Islet precursor cell (in vitro differentiated cells): ENCODE data around the gene LUC7L3.
A peak's percentile ranks its signal among the peaks of the same experiment; 100 is the strongest.

Source experiments
- DNase-seq: peaks from one replicate; pipeline ENCODE4 v3.0.0-alpha.2; 2018

LUC7L3 gene

GRCh38 chr17:50763716-50764475, 44.5 kb downstream of the LUC7L3 start:
- DNase-seq, result peak; percentile 82

DNA sequence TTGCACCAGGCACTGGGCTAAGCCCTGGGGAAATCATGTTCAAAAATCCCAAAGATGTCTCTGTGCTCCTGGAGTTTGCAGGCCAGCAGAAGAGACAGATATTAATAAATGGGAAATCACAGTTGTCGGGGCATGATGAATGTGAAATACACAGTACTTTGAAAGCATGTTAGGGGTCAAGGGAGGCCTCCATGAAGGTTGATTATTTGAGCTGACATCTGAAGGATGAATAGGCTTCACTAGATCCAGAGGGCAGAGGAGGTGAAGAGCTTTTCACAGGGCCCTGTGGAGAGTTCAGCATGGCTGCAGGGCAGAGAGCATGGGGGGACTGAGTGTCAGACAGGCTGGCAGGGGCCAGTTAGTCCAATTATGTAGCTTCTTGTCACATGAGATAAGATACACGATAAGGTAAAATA, 45.3 kb downstream of the LUC7L3 start:
- no peak for DNase-seq

- DNase-seq, result no peak
These were observed 46.2 kb downstream of the LUC7L3 start for GRCh38 chr17:50765454-50766221.

GRCh38 chr17:50766222-50767023, 47.0 kb downstream of the LUC7L3 start:
- no peak for DNase-seq

DNA sequence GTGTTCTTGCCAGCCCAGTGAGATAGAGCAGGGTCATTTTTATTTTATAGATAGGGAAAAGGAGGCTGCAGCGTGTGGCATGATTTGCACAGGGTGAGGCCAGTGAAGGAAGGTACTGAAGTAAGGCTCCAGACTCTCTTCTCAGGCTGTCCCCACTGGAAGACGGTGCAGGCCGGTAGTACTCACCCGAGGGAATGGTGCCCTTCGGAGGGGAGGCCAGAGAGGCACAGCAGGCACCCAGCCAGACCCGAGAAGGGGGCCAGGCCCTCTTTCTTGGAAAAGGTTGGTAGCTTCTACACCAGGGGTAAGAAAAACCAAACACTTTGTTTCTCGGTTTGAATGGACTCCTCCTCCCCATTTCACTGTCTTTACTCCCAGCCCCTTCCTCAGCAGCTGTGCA, 47.6 kb downstream of the LUC7L3 start:
- no peak for DNase-seq

DNA sequence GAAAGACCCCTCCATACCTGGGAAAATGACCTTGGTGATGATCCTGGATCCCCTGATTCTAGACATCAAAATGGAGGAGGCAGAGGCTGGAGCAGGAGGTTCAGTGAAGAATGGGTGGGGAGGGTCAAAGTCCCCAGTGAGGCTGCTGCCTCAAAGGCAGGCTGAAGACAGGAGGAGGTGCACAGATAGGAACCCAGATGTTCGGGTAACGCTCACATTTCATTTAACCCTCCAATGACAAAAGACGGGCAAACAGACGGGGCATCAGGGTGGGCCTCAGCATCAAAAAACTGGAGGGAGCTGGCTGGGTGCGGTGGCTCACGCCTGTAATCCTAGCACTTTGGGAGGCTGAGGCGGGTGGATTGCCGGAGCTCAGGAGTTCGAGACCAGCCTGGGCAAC, 48.0 kb downstream of the LUC7L3 start, which contains the start of gene ANKRD40CL:
Gene ANKRD40CL (minus strand): TSS at position 73 of the 400 bp plus-strand sequence. CDS start 605 bp downstream, outside the sequence.
- no peak for DNase-seq

GRCh38 chr17:50768346-50768761, 49.0 kb downstream of the LUC7L3 start:
- no peak for DNase-seq

- DNase-seq, result no peak
These were observed 50.5 kb downstream of the LUC7L3 start for GRCh38 chr17:50769884-50770283.

DNA sequence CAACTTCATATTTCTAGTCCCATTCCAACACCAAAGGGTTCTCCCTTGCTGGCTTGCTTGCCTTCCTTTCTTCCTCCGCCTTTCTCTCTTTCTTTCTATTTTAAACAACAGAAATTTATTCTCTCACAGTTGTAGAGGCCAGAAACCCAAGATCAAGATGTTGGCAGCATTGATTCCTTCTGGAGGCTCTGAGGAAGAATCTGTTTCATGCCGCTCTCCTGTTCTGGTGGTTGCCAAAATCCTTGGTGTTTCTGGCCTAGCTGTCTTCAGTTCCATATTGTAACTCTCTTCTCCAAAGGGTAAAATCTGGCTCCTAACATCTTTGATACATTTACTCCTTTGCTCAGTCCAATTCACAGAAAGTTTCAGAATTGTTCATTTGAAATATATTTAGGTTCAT, 50.9 kb downstream of the LUC7L3 start:
- no peak for DNase-seq

DNA sequence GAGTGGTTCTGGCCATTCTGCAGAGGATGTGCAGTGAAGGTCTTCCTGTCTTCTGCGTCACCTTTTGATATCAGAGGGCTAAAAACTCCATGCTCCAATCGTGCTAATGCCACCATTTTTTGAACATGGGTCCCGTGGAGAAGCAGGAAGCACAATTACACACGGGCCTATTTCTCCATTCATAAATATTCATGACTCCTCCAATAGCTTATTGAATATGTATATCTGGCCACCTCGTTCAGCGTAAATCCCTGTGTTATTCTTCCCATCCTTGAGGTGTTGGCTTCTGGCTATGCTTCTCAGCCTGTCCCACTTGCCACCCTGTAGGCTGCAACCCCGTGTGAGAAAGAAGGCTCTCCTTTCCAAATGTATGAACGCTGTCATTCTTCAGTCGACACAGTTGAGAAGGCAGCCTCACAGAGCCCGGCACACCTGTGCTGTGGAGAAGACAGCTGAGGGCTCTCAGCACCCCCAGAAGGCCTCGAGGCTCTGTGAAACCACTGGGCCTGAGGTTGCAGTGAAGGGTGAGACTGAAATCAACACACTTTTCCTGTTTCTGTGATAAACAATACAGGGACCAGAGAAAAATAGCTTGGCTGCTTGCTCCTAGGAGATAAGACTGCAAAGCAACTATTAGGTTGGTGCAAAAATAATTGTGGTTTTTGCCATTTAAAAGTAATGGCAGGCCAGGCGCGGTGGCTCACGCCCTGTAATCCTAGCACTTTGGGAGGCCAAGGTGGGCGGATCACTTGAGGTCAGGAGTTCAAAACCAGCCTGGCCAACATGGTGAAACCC, 52.8 kb downstream of the LUC7L3 start:
- no peak for DNase-seq

DNA sequence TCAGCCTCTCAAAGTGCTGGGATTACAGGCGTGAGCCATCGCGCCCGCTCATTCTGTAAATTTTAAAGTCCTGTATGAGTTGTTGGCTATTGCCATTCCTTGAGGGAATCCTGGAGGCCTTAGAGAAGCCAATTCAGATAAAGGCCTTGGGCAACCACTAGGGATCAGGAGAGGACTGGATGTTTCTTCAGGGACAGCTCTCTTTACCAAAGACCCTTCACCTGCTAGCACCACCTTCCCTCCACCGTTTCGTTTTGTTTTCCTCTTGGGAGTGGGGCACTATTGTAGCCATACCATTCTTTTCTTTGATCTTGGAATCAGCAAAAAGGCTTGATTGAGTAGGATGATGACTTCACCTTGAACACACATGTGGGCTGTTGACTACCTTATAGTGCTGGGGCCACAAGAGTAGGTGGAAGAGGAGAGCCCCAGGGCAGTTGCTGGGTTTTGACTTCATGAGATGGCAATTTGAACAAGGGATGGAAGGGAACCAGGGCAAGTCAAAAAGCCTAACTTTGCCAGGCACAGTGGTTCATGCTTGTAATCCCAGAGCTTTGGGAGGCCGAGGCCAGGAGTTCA, 54.9 kb downstream of the LUC7L3 start:
- peak; percentile 49 for DNase-seq

DNA sequence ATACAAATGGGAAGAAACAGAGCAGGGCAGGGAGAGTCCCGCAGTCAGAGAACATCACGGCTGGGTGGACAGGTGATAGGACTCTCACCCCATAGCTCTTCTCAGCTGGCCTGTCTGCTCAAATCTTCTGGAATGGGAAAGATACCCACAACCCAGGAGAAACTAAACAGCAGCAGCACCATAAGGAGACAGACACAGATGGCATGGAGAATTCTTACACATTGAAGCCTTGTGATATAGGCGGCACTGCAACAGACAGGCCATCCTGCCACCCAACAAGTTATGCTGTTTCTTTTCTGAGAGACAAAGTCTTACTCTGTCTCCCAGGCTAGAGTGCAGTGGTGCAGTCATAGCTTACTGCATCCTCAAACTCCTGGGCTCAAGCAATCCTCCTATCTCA, 56.5 kb downstream of the LUC7L3 start:
- no peak for DNase-seq

DNA sequence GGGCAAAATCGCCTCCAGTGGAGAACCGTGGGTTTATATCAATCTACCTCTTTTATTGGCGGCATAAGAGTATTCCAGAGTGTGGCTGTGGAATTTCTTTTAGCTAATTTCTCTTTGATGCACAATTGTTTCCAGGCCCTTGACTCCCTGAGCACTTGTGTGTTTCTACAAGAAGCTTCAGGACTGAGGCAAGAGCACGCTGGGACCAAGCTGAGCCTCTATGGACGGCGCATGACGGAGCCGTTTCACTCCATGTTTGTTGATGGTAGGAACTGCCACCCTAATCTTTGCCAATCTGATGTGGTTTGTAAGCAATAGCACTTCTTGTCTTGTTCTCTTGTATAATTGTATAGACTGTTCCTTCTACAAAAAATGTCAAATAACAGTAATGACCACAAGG, 59.1 kb downstream of the LUC7L3 start:
- DNase-seq, result no peak

DNA sequence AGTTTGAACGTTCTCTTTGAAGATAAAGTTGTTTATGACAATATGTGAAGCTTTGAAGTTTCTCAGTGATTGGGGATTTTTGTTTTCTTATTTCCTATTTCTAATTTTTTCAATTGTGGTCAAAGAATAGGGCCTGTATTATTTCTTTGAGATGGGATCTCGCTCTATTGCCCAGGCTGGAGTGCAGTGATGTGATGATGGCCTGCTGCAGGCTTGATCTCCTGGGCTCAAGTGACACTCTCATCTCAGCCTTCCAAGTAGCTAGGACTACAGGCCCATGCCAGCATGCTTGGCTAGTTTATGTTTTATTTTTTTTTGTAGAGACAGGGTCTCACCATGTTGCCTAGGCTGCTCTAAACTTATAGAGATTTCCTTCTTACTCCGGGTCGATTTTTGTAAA, 59.6 kb downstream of the LUC7L3 start:
- DNase-seq, result no peak

DNA sequence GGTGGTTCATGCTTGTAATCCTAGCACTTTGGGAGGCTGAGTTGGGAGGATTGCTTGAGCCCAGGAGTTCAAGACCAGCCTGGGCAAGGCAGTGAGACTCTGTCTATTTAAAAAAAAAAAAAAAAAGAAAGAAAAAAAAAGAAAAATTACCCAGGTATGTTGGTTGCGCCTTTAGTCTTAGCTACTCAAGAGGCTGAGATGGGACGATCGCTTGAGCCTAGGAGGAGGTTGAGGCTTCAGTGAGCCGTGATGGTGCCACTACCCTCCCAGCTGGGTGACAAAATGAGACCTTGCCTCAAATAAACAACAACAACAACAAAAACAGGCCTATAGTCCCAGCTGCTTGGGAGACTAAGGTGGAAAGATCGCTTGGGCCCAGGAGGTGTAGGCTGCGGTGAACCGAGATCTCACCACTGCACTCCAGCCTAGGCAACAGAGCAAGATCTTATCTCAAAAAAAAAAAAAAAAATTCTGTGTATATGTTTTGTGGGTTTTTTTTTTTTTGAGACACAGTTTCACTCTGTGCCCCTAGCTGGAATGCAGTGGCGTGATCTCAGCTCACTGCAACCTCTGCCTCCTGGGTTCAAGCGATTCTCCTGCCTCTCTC, 60.4 kb downstream of the LUC7L3 start:
- DNase-seq, result no peak

DNA sequence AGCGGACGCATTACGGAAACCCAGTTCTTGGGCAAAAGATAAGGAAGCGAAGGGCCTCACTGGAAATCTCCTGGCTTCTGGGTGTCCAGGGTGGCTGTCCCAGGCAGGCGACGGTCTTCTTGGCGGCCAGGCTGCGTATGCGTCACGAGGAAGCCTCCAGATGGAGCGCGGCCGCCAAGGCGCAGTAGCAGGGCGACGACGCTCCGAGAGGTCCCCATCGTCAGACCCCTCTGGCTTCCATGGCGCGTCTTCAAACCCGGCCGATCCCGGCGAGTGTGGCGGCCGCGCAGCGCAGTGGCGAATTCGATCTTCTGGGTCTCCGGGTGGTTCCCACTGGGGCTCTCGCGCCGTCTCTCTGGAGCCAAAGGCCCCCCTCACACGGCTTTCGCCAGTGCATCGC, 61.8 kb downstream of the LUC7L3 start:
- DNase-seq, result no peak

- peak; percentile 98 for DNase-seq
These were observed 63.8 kb downstream of the LUC7L3 start for GRCh38 chr17:50783193-50783660.

GRCh38 chr17:50783905-50784304, 64.5 kb downstream of the LUC7L3 start:
- DNase-seq, result no peak

DNA sequence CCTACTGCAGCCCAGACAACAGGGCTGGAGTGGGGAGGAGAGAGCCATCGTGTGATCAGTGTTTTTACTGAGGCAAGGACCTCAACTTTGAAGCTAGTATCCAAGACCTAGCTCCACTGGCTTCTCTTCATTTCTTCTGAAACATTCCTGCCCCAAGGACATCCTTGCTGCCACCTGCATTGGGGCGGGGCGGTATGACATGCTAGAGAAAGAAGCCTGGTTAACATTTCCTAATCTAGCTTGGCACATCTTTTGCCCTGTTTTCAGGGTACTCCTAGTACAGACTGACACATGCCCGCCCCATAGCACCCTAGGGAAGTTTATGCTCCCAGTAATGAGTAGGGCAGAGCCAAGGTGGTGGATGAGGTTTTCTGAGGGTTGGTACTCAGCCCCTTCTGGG, 65.7 kb downstream of the LUC7L3 start:
- DNase-seq, result no peak

DNA sequence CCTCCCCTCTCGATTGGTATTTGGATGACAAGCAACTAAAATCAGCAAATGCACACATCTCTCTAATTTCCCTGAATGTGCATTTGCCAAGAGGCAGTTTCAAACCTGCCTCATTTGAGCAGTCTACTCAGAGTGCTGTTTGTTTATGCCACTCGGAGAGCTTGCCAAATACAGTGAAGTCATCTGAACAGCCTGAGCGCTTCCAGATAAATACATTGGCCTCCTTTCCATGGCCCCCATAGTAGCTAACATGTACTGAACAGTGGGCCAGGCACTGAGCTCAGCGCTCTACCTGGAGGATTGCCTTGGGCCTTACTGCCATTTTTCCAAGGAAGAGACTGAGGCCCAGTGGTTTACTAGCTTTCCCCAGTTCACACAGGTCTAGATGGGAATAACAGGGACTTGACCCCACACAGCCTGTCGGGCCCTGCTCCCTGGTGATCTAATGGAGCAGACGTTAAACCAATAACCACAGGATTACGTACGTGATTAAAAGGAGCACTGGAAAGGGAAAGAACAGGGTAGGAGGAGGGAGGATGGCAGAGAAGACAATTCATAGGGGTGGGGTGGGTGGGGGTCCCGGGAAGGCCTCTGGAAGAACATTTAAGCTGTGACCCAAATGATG, 66.7 kb downstream of the LUC7L3 start:
- DNase-seq, result no peak

DNA sequence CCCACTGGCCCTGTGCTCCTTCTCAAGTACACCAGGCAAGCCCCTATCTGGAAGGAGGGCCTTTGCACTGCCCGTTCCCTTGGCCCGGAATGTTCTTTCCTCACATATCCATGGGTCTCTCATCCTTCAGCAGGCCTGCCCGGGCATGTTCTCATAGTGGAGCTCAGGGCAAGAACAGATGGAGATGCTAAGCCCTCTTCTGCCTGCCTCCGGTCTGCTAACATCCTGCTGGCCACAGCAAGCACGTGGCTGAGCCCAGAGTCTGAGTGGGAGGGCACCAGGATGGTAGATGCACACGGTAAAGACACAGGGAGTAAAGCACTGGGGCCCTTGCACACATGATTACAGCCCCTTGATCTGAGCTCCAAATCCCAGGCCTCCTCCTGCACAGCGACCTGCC, 67.7 kb downstream of the LUC7L3 start:
- DNase-seq, result no peak
